Fibroblast of peridontal ligament (primary cell): ENCODE measurements around the gene TSPAN33.
"Not testable (repeated sequence)": the region's sequence is repeated elsewhere in the genome, so short reads cannot be mapped to it uniquely, and the experiment has no call there.

ENCODE experiments used
- DNase-seq: peaks from one replicate; pipeline ENCODE4 v3.0.0-alpha.2; 2010; ENCODE audit errors: extremely low read depth

Gene TSPAN33

DNA sequence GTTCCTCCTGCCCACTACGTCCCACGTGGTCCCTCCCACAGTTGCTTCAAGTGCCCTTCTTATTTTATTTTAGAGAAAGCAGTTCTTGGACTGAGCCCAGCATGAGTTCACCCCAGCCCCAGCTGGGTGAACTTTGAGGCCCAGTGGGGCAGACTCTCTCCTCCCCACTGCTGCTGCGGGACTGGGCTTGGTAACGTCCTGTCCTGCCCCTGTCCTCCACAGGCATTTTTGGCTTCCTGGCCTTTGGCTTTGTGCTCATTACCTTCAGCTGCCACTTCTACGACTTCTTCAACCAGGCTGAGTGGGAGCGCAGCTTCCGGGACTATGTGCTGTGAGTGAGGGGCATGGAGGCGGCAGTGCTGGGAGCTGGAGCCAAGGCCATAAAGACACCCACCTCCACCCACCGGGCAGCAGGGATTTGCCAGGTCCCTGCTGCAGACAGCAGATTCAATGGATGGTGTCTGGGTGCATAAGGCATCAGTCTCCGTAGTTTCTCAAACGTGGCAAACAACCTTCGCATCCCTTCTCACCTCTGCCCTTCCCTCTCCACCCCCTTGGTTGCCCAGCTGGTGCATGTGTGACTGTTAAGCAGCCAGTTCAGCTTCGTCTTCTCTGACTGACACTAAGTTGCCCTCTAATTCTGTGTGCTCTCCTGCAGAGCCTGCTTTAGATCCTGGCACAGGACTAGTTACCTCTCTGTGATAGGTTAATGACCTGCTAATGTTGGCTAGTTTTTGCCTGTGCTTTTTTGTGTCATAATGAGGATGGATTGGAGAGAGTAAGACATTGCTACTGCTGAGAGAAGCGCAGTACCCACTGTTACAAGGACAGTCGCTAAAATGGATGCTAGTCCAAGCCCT, 64.8 kb downstream of the TSPAN33 start:
- no peak for DNase-seq

GRCh38 chr7:129210256-129210988, 65.9 kb downstream of the TSPAN33 start:
- DNase-seq = peak; percentile 48

- DNase-seq = no peak
Measured at GRCh38 chr7:129210989-129211312, 66.4 kb downstream of the TSPAN33 start.

GRCh38 chr7:129212126-129212525, 67.6 kb downstream of the TSPAN33 start:
- no peak for DNase-seq

GRCh38 chr7:129212596-129212995, 68.1 kb downstream of the TSPAN33 start:
- DNase-seq = no peak

GRCh38 chr7:129213828-129214227, 69.3 kb downstream of the TSPAN33 start:
- DNase-seq = no peak

DNA sequence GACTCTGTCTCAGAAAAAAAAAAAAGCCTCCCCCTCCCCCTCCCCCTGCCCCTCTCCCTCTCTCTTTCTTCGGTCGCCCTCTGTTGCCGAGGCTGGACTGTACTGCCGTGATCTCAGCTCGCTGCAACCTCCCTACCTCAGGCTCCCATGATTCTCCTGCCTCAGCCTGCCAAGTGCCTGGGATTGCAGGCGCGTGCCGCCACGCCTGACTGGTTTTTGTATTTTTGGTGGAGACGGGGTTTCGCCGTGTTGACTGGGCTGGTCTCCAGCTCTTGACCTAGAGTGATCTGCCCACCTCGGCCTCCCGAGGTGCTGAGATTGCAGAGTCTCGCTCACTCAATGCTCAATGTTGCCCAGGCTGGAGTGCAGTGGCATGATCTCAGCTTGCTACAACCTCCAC, 71.2 kb downstream of the TSPAN33 start:
- DNase-seq = not testable (repeated sequence)

- not testable (repeated sequence) for DNase-seq
Measured at GRCh38 chr7:129216101-129216715, 71.7 kb downstream of the TSPAN33 start.

GRCh38 chr7:129216821-129217416, 72.4 kb downstream of the TSPAN33 start:
- DNase-seq = not testable (repeated sequence)

DNA sequence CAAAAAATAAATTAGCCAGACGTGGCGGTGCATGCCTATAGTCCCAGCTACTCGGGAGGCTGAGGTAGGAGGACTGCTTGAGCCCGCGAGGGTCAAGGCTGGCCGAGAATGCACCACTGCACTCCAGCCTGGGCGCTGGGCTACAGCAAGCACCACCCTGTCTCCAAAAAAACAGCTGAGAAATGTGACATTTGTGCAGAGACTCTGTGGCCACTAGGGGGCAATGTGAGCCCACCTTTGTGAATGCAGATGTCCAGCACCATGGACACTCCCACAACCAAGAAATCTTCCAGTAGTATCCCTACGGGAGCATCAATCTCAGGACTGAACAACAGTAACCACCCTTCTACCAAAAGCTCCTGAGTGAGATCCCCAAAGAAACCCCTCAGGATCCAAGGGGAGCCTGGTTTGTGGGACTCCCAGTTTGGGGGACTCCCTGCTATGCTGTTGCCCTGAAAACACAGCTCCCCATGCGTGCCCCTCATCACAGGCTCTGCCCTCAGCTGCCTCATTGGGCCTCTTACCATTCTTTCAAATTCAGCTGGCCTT, 74.1 kb downstream of the TSPAN33 start:
- peak; percentile 85 for DNase-seq

- not testable (repeated sequence) for DNase-seq
Measured at GRCh38 chr7:129219166-129219565, 74.7 kb downstream of the TSPAN33 start.
